Spleen (tissue), 7 donors: ENCODE data around the gene HMGB4.

Source experiments
- CTCF ChIP-seq, 11 experiments: fragments of 200-600 bp in 7 of 11; fragments of 450-650 bp in 4 of 11; sonication (generic) in 4 of 11; IDR thresholded peaks in 8 of 11; conservative IDR thresholded peaks in 3 of 11; 1 replicate in 7 of 11; 2 replicates in 4 of 11; pipeline versions ENCODE4 v1.4.0 to v1.8.0; 2016 to 2021; ENCODE audit warnings: antibody characterized with exemption in 11 of 11, inconsistent platforms in 4 of 11, mild to moderate bottlenecking in 1 of 11
- POLR2A ChIP-seq, 3 donors: fragments of 450-650 bp; IDR thresholded peaks; one replicate each; pipeline ENCODE4 v1.5.1; 2017; ENCODE audit warnings: antibody characterized with exemption in 3 of 3, mild to moderate bottlenecking in 1 of 3
- donor health status: DM: no; HTN: no; CAD: no; lungs with moderate emphysema.
- donor health status: DM: no; HTN: no; CAD: no.
- donor health status: DM: no; HTN: no; CAD: no.

GRCh38 chr1:33818071-33818470 lies 45.8 kb upstream of the HMGB4 start:
- TF ChIP-seq POLR2A (IDR thresholded peaks at IDR 0.05) (no peak), CTCF (IDR thresholded peaks at IDR 0.05 in 8 of 11, conservative IDR thresholded peaks at IDR 0.05 in 3 of 11) (no peak)
